Gastrocnemius medialis (tissue), 4 donors: Measurements from ENCODE around the gene TIMM8B. TPM values are rescaled to one million over a fixed set of nuclear protein-coding genes. Genes with fewer than 3 reads are reported as not detected.

ENCODE experiments used
- ATAC-seq, 2 donors: fragments of 150-250 bp; one replicate each; pipeline ENCODE4 v1.9.1; 2016
- DNase-seq, 2 donors: peaks; one replicate each; pipeline ENCODE4 v3.0.0-alpha.2; 2019
- H3K27ac ChIP-seq, 4 donors: fragments of 200-600 bp; sonication (generic); 1 replicate in 1 of 4; 2 replicates in 3 of 4; pipeline ENCODE4 v1.5.1; 2016 to 2018; ENCODE audit warnings: mild to moderate bottlenecking in 2 of 4, moderate library complexity in 1 of 4
- H3K27me3 ChIP-seq, 3 donors: fragments of 200-600 bp; sonication (generic) in 2 of 3; 1 replicate in 1 of 3; 2 replicates in 2 of 3; pipeline versions ENCODE4 v1.5.1 to v1.6.0; 2016 to 2019; ENCODE audit warnings: mild to moderate bottlenecking in 1 of 3, moderate library complexity in 1 of 3
- H3K36me3 ChIP-seq, 2 donors: fragments of 200-600 bp; sonication (generic) in 1 of 2; one replicate each; pipeline ENCODE4 v1.5.1; 2017 to 2018
- H3K4me1 ChIP-seq, 2 donors: fragments of 200-600 bp; sonication (generic) in 1 of 2; one replicate each; pipeline ENCODE4 v1.5.1; 2016 to 2017; ENCODE audit warnings: mild to moderate bottlenecking in 2 of 2
- H3K4me3 ChIP-seq, 4 donors: fragments of 200-600 bp; sonication (generic) in 3 of 4; 1 replicate in 1 of 4; 2 replicates in 3 of 4; pipeline ENCODE4 v1.5.1; 2016 to 2019; ENCODE audit warnings: mild to moderate bottlenecking in 2 of 4
- H3K9me3 ChIP-seq, 3 donors: fragments of 200-600 bp; sonication (generic) in 2 of 3; 1 replicate in 1 of 3; 2 replicates in 2 of 3; pipeline ENCODE4 v1.5.1; 2016 to 2019
- POLR2A ChIP-seq, 2 donors: fragments of 450-650 bp; IDR thresholded peaks; one replicate each; pipeline ENCODE4 v1.6.1; 2017; ENCODE audit warnings: antibody characterized with exemption in 2 of 2, mild to moderate bottlenecking in 2 of 2, moderate library complexity in 2 of 2
- in situ Hi-C, 4 donors: fragments of 200-750 bp; cut with MboI; loops; one replicate each; pipeline versions ENCODE4 v1.15.0 to v1.8.0; 2017; ENCODE audit warnings: low sequenced_read_pairs in 4 of 4
- intact Hi-C: fragments of 100-400 bp; cut with DNase I; formaldehyde crosslinking; loops from one replicate; pipeline ENCODE4 v1.15.1; 2023; ENCODE audit warnings: low total_unique reads
- total RNA-seq, 4 donors: library from RNA; depleted of rRNA; stranded (reverse); fragments of >200 nt; gene quantifications; one replicate each; pipeline versions ENCODE4 v1.1.0 to v1.2.3, GENCODE V29; 2016
- TF ChIP-seq, protein P1 (sequence below), 5 experiments: fragments of 450-650 bp in 3 of 5; fragments of 200-600 bp in 2 of 5; sonication (generic) in 2 of 5; IDR thresholded peaks in 4 of 5; conservative IDR thresholded peaks in 1 of 5; 1 replicate in 4 of 5; 2 replicates in 1 of 5; pipeline ENCODE4 v1.5.1; 2016 to 2019; ENCODE audit warnings: antibody characterized with exemption in 5 of 5, mild to moderate bottlenecking in 3 of 5, moderate library complexity in 3 of 5

TIMM8B gene
- total RNA-seq, 4 donors from 2014 or later = 60.3 to 93.2 (median 69.4) TPM

DNA sequence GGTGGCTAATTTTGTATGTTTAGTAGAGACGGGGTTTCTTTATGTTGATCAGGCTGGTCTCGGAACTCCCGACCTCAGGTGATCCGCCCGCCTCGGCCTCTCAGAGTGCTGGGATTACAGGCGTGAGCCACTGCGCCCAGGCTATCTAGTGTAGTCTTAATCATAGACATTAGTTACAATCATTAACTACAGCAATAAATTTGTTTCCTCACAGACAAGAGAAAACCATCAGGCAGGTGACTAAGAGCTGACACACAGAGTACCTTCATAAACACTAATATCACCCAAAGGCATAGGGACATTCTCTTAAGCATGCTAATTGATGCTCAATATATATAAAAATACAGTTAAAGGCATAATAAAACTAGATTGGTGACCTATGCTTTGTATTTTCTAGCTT lies 19.5 kb upstream of the TIMM8B start:
- intact Hi-C loops = no loop called here

DNA sequence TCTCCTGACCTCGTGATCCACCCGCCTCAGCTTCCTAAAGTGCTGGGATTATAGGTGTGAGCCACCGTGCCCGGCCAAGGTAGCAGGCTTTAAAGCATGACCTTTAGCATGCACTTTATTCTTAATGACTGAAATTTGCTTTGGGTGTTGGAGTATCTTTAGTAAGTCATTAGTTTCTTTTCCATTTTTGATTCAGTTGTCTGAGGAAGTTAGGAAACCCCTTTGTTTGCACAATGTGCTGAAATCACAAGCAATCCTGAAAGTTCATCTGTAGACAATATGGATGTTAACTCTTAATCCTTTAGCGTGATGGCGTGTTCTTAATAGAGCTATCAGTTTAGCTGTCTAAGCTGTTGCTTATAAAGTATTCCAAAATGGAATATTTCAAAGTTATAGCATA lies 16.9 kb upstream of the TIMM8B start:
- intact Hi-C loops (no loop called here), in situ Hi-C loops (no loop called here)
- no peaks in the 10 kb centered on the region for H3K36me3 ChIP-seq
- no peaks in the 10 kb centered on the region for H3K27me3 ChIP-seq
- TF ChIP-seq, protein P1, sequence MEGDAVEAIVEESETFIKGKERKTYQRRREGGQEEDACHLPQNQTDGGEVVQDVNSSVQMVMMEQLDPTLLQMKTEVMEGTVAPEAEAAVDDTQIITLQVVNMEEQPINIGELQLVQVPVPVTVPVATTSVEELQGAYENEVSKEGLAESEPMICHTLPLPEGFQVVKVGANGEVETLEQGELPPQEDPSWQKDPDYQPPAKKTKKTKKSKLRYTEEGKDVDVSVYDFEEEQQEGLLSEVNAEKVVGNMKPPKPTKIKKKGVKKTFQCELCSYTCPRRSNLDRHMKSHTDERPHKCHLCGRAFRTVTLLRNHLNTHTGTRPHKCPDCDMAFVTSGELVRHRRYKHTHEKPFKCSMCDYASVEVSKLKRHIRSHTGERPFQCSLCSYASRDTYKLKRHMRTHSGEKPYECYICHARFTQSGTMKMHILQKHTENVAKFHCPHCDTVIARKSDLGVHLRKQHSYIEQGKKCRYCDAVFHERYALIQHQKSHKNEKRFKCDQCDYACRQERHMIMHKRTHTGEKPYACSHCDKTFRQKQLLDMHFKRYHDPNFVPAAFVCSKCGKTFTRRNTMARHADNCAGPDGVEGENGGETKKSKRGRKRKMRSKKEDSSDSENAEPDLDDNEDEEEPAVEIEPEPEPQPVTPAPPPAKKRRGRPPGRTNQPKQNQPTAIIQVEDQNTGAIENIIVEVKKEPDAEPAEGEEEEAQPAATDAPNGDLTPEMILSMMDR (IDR thresholded peaks at IDR 0.05 in 4 of 5, conservative IDR thresholded peaks at IDR 0.05 in 1 of 5) = no peak
- no peak for TF ChIP-seq POLR2A (IDR thresholded peaks at IDR 0.05)
- DNase-seq = no peak
- H3K4me3 ChIP-seq = no peak overlapping the region
- H3K4me1 ChIP-seq = peaks cover 6 to 23% of the 10 kb centered on the region in 2 donors
- no peaks in the 10 kb centered on the region for H3K9me3 ChIP-seq
- ATAC-seq = no peak
- no peak overlapping the region for H3K27ac ChIP-seq

More for the DNA sequence above, 19.5 kb upstream of the TIMM8B start:
- Histone ChIP-seq H3K27ac (no peak overlapping the region), H3K36me3 (no peaks in the 10 kb centered on the region), H3K27me3 (no peaks in the 10 kb centered on the region), H3K4me3 (no peak overlapping the region), H3K9me3 (no peaks in the 10 kb centered on the region), H3K4me1 (peaks cover 0 to 3% of the 10 kb centered on the region in 2 donors)
- DNase-seq (no peak), ATAC-seq (no peak)
- TF ChIP-seq POLR2A (IDR thresholded peaks at IDR 0.05) = no peak
- TF ChIP-seq, protein P1 (IDR thresholded peaks at IDR 0.05 in 4 of 5, conservative IDR thresholded peaks at IDR 0.05 in 1 of 5) = no peak
- in situ Hi-C loops = no loop called here

DNA sequence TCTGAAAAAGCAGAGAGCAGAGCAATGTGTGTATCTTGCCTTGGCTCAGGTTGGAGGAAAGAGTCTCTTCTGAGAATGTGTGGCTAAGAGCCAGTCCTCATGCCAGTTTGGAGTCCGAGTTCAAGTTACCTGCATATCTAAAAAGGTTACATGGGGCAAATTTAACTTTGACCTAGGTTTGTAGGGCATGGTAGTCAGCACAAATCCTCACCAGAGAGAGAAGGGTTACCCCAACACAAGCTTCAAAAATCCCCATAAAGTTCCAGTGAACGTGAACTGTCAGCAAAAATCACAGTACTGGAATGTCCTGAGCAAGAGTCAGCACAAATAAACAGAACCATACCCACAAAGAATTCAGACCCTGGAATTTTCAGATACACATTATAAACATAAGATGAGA lies 13.9 kb upstream of the TIMM8B start:
- in situ Hi-C loops (no loop called here), intact Hi-C loops (no loop called here)
- peak; percentile 43 to 85 for ATAC-seq
- TF ChIP-seq, protein P1 (IDR thresholded peaks at IDR 0.05 in 4 of 5, conservative IDR thresholded peaks at IDR 0.05 in 1 of 5) = no peak
- no peak for TF ChIP-seq POLR2A (IDR thresholded peaks at IDR 0.05)
- Histone ChIP-seq H3K27ac (peak overlapping the region; percentile 45 to 78 (median 72)), H3K4me1 (peaks cover 6 to 23% of the 10 kb centered on the region in 2 donors), H3K36me3 (peaks cover 0 to 19% of the 10 kb centered on the region in 2 donors), H3K4me3 (no peak overlapping the region), H3K27me3 (no peaks in the 10 kb centered on the region), H3K9me3 (no peaks in the 10 kb centered on the region)
- peak in 1 of 2 donors; percentile 31 for DNase-seq

DNA sequence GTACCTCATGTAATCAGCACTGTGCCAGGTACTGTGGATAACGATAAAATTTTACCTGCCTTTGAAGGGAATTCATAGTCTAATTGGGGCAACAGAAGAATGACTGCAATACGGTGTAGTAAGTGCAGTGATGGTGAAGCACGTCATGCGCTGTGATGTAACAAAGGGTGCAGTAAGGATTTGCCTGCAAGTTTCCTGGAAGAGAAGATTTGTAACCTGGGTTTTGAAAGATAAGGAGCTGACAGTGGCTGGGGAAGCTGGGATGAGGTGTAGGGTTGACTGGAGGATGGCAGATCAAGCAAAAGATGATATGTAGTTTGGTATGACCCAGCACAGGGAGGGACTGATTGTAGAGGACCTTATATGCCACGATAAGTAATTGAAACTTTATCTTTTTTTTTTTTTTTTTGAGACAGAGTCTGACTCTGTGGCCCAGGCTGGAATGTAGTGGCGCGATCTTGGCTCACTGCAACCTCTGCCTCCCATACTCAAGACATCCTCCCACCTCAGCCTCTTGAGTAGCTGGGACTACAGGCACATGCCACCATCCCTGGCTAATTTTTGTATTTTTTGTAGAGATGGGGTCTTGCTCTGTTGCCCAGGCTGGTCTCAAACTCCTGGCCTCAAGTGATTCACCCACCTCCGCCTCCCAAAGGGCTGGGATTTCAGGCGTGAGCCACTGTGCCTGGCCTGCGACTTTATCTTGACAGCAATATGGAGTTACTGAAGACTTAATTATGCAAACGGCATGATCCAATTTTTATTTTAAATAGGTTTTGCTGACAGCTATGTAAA lies 11.4 kb upstream of the TIMM8B start:
- Histone ChIP-seq H3K9me3 (no peaks in the 10 kb centered on the region), H3K4me3 (no peak overlapping the region), H3K36me3 (peaks cover 0 to 42% of the 10 kb centered on the region in 2 donors), H3K4me1 (peaks cover 6 to 23% of the 10 kb centered on the region in 2 donors), H3K27me3 (no peaks in the 10 kb centered on the region), H3K27ac (no peak overlapping the region)
- TF ChIP-seq, protein P1 (IDR thresholded peaks at IDR 0.05 in 4 of 5, conservative IDR thresholded peaks at IDR 0.05 in 1 of 5) = no peak
- TF ChIP-seq POLR2A (IDR thresholded peaks at IDR 0.05) = no peak
- ATAC-seq (no peak), DNase-seq (no peak)
- in situ Hi-C loops (no loop called here), intact Hi-C loops (no loop called here)
